Left ventricle myocardium inferior (tissue), 1 donor: ENCODE measurements around the gene JRKL. TPM values are rescaled to one million over a fixed set of nuclear protein-coding genes. Genes with fewer than 3 reads are reported as not detected.
A peak's percentile ranks its signal among the peaks of the same experiment; 100 is the strongest.

Source experiments
- DNase-seq: peaks from one replicate; pipeline ENCODE4 v3.0.0-alpha.2; 2020
- H3K27ac ChIP-seq: fragments of 200-600 bp; replicated peaks from 2 replicates; pipeline ENCODE4 v1.8.0; 2021
- H3K27me3 ChIP-seq: fragments of 200-600 bp; 2 replicates; pipeline ENCODE4 v1.8.0; 2021; ENCODE audit warnings: low read depth
- H3K36me3 ChIP-seq: fragments of 200-600 bp; 2 replicates; pipeline ENCODE4 v1.8.0; 2021
- H3K4me1 ChIP-seq: fragments of 200-600 bp; 2 replicates; pipeline ENCODE4 v1.8.0; 2021
- H3K4me3 ChIP-seq: fragments of 200-600 bp; 2 replicates; pipeline ENCODE4 v1.8.0; 2021; ENCODE audit warnings: mild to moderate bottlenecking, moderate library complexity
- H3K9me3 ChIP-seq: fragments of 200-600 bp; replicated peaks from 2 replicates; pipeline ENCODE4 v1.8.0; 2021
- CTCF ChIP-seq: fragments of 200-600 bp; IDR thresholded peaks from 2 replicates; pipeline ENCODE4 v1.8.0; 2021; ENCODE audit warnings: antibody characterized with exemption, mild to moderate bottlenecking, borderline replicate concordance
- intact Hi-C: fragments of 100-400 bp; cut with micrococcal nuclease; formaldehyde crosslinking; loops from one replicate; pipeline ENCODE4 v1.11.0; 2022
- total RNA-seq: library from RNA; stranded (reverse); fragmentation: NEBNext Ultra II Directional; extraction: Animal tissue kit (Norgen Biotek cat#: 25700); gene quantifications from one replicate; pipeline ENCODE4 v1.2.1, GENCODE V29; 2021
- donor health status: DM: no; HTN: yes; CAD: no; lungs with severe emphysema.

Gene JRKL
- total RNA-seq, 1 donor from 2014 or later, result 6.3 TPM

GRCh38 chr11:96342961-96343711 is 46.7 kb upstream of the JRKL start, which contains the start of gene MAML2:
Gene MAML2, minus strand, starts transcription at chr11:96343195. Its CDS starts 1,300 bp downstream, at chr11:96341895.
- peak; percentile 99 for TF ChIP-seq CTCF
- H3K9me3 ChIP-seq, result no peaks in the 10 kb centered on the region
- intact Hi-C loops, result loop anchor here (2.0 kb wide), 1 partner anchor 288 kb away; no protein-coding TSS in a partner anchor
- H3K4me1 ChIP-seq, result peaks cover 48% of the 10 kb centered on the region
- no peaks in the 10 kb centered on the region for H3K27me3 ChIP-seq
- H3K4me3 ChIP-seq, result peak within 1 kb of the TSS; percentile 76
- H3K36me3 ChIP-seq, result no peaks in the 10 kb centered on the region
- peak within 1 kb of the TSS; percentile 82 for H3K27ac ChIP-seq
- peak; percentile 92 for DNase-seq

DNA sequence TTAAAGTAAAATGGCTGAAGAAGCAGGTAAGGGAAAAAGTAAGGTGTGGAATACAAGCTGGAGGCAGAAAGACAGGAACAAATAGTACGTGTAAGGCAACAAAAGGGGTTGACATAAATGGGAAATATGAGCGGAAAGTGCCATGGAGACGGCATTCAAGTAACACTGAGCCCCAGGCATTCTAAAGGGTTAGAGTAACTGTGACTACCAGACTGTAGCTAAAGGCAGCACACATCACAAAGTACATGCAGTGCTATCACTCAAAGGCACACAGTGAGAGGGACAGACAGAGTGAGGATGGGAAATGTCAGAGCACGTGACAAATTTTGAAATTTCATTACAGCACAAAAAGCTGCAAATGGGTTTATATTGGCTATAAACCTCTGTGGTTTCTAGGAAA is 33.0 kb upstream of the JRKL start:
- no peak for TF ChIP-seq CTCF
- no peaks in the 10 kb centered on the region for H3K4me1 ChIP-seq
- no peaks in the 10 kb centered on the region for H3K9me3 ChIP-seq
- no peaks in the 10 kb centered on the region for H3K27me3 ChIP-seq
- no peak overlapping the region for H3K27ac ChIP-seq
- no peak for DNase-seq
- intact Hi-C loops, result loop anchor here (10.0 kb wide), 1 partner anchor 512 kb away; no protein-coding TSS in a partner anchor
- peaks cover 83% of the 10 kb centered on the region for H3K36me3 ChIP-seq
- no peak overlapping the region for H3K4me3 ChIP-seq

- TF ChIP-seq CTCF, result no peak
- Histone ChIP-seq H3K36me3 (peaks cover 77% of the 10 kb centered on the region), H3K4me3 (no peak overlapping the region), H3K4me1 (no peaks in the 10 kb centered on the region), H3K27ac (no peak overlapping the region), H3K27me3 (no peaks in the 10 kb centered on the region), H3K9me3 (no peaks in the 10 kb centered on the region)
- intact Hi-C loops, result loop anchor here (10.0 kb wide), 1 partner anchor 513 kb away; no protein-coding TSS in a partner anchor
- DNase-seq, result no peak
These were observed 32.0 kb upstream of the JRKL start for GRCh38 chr11:96357794-96358193.

DNA sequence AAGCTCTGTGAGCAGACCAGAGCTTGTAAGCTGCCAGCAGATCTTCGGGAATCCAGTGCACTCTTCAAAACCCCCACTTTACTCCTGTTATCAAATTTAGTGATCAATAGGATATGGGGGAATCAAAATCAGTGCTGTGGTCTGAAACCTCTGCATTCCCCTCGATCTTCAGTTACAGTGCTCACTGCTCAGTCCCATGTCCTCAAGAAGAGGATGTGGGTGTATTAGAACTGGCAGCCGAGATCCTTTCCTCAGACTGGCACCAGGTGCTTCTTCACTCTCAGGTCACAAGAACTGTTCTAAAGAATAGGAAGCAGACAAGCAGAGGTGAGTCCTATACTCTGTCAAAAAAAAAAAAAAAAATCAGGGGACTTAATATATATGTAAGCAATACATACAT is 31.5 kb upstream of the JRKL start:
- H3K27ac ChIP-seq, result no peak overlapping the region
- DNase-seq, result no peak
- no peaks in the 10 kb centered on the region for H3K4me1 ChIP-seq
- intact Hi-C loops, result loop anchor here (10.0 kb wide), 1 partner anchor 514 kb away; no protein-coding TSS in a partner anchor
- no peak overlapping the region for H3K4me3 ChIP-seq
- no peak for TF ChIP-seq CTCF
- H3K27me3 ChIP-seq, result no peaks in the 10 kb centered on the region
- peaks cover 73% of the 10 kb centered on the region for H3K36me3 ChIP-seq
- H3K9me3 ChIP-seq, result no peaks in the 10 kb centered on the region

GRCh38 chr11:96361778-96362177 is 28.0 kb upstream of the JRKL start:
- no peaks in the 10 kb centered on the region for H3K4me1 ChIP-seq
- no peak overlapping the region for H3K27ac ChIP-seq
- DNase-seq, result no peak
- no peak overlapping the region for H3K4me3 ChIP-seq
- H3K9me3 ChIP-seq, result no peaks in the 10 kb centered on the region
- peaks cover 66% of the 10 kb centered on the region for H3K36me3 ChIP-seq
- H3K27me3 ChIP-seq, result no peaks in the 10 kb centered on the region
- intact Hi-C loops, result no loop called here
- no peak for TF ChIP-seq CTCF
